Vagina (tissue), 2 donors: ENCODE results near the gene DTYMK.

Experiments
- CTCF ChIP-seq, 3 experiments: fragments of 450-650 bp in 2 of 3; fragments of 200-600 bp in 1 of 3; sonication (generic) in 1 of 3; IDR thresholded peaks; one replicate each; pipeline ENCODE4 v1.5.1; 2017 to 2019; ENCODE audit warnings: antibody characterized with exemption in 3 of 3, mild to moderate bottlenecking in 2 of 3, moderate library complexity in 2 of 3
- POLR2A ChIP-seq, 2 donors: fragments of 450-650 bp; IDR thresholded peaks; one replicate each; pipeline ENCODE4 v1.6.1; 2017; ENCODE audit warnings: antibody characterized with exemption in 2 of 2, mild to moderate bottlenecking in 2 of 2, moderate library complexity in 2 of 2

- TF ChIP-seq CTCF (IDR thresholded peaks at IDR 0.05) (no peak), POLR2A (IDR thresholded peaks at IDR 0.05) (no peak)
Observed at GRCh38 chr2:241675885-241676284, 10.7 kb downstream of the DTYMK start.
